Gastrocnemius medialis (tissue), 4 donors: ENCODE results near the gene PPARG.

Experiments
- POLR2A ChIP-seq, 2 donors: fragments of 450-650 bp; IDR thresholded peaks; one replicate each; pipeline ENCODE4 v1.6.1; 2017; ENCODE audit warnings: antibody characterized with exemption in 2 of 2, mild to moderate bottlenecking in 2 of 2, moderate library complexity in 2 of 2
- TF ChIP-seq, protein P1 (sequence below), 5 experiments: fragments of 450-650 bp in 3 of 5; fragments of 200-600 bp in 2 of 5; sonication (generic) in 2 of 5; IDR thresholded peaks in 4 of 5; conservative IDR thresholded peaks in 1 of 5; 1 replicate in 4 of 5; 2 replicates in 1 of 5; pipeline ENCODE4 v1.5.1; 2016 to 2019; ENCODE audit warnings: antibody characterized with exemption in 5 of 5, mild to moderate bottlenecking in 3 of 5, moderate library complexity in 3 of 5

- no peak for TF ChIP-seq POLR2A (IDR thresholded peaks at IDR 0.05)
- TF ChIP-seq, protein P1, sequence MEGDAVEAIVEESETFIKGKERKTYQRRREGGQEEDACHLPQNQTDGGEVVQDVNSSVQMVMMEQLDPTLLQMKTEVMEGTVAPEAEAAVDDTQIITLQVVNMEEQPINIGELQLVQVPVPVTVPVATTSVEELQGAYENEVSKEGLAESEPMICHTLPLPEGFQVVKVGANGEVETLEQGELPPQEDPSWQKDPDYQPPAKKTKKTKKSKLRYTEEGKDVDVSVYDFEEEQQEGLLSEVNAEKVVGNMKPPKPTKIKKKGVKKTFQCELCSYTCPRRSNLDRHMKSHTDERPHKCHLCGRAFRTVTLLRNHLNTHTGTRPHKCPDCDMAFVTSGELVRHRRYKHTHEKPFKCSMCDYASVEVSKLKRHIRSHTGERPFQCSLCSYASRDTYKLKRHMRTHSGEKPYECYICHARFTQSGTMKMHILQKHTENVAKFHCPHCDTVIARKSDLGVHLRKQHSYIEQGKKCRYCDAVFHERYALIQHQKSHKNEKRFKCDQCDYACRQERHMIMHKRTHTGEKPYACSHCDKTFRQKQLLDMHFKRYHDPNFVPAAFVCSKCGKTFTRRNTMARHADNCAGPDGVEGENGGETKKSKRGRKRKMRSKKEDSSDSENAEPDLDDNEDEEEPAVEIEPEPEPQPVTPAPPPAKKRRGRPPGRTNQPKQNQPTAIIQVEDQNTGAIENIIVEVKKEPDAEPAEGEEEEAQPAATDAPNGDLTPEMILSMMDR (IDR thresholded peaks at IDR 0.05 in 4 of 5, conservative IDR thresholded peaks at IDR 0.05 in 1 of 5), result no peak
These were observed 8.5 kb upstream of the PPARG start for GRCh38 chr3:12280357-12280806.
